GM23338 (cell line): Measurements from ENCODE around the gene SERPINA3. TPM values are rescaled to one million over a fixed set of nuclear protein-coding genes. Genes with fewer than 3 reads are reported as not detected.

Experiments used
- ATAC-seq: fragments of 200-7000 bp; cut with Tn5 transposase; 3 replicates; pipeline ENCODE4 v1.9.1; 2020
- DNase-seq: peaks from one replicate; pipeline ENCODE4 v3.0.0-alpha.2; 2015; ENCODE audit warnings: low spot score
- H2AFZ ChIP-seq: fragments of 200-600 bp; sonication (generic); 2 replicates; pipeline ENCODE4 v1.8.0; 2016; ENCODE audit warnings: antibody characterized with exemption, mild to moderate bottlenecking, moderate library complexity
- H3F3A ChIP-seq: fragments of 200-600 bp; sonication (generic); replicated peaks from 2 replicates; pipeline ENCODE4 v1.8.0; 2017; ENCODE audit warnings: antibody characterized with exemption, mixed run types, low read depth
- H3K27ac ChIP-seq: fragments of 200-600 bp; sonication (generic); 2 replicates; pipeline ENCODE4 v1.6.1; 2016; ENCODE audit warnings: low read depth
- H3K27me3 ChIP-seq: fragments of 200-600 bp; sonication (generic); 2 replicates; pipeline ENCODE4 v1.8.0; 2016; ENCODE audit warnings: mild to moderate bottlenecking, mixed run types, moderate library complexity; ENCODE audit not compliant: insufficient read depth
- H3K36me3 ChIP-seq: fragments of 200-600 bp; sonication (generic); 2 replicates; pipeline ENCODE4 v1.8.0; 2016; ENCODE audit warnings: mild to moderate bottlenecking; ENCODE audit not compliant: insufficient read depth
- H3K4me1 ChIP-seq: fragments of 200-600 bp; sonication (generic); 2 replicates; pipeline ENCODE4 v1.8.0; 2016; ENCODE audit warnings: mild to moderate bottlenecking, moderate library complexity; ENCODE audit not compliant: insufficient read depth
- H3K4me2 ChIP-seq: fragments of 200-600 bp; sonication (generic); 2 replicates; pipeline ENCODE4 v1.7.1; 2017; ENCODE audit warnings: mixed run types
- H3K4me3 ChIP-seq: fragments of 200-600 bp; sonication (generic); 2 replicates; pipeline ENCODE4 v1.6.1; 2016; ENCODE audit warnings: mixed run types
- H3K79me2 ChIP-seq: fragments of 200-600 bp; sonication (generic); replicated peaks from 2 replicates; pipeline ENCODE4 v1.8.0; 2017; ENCODE audit warnings: mild to moderate bottlenecking; ENCODE audit not compliant: insufficient read depth
- H3K9me2 ChIP-seq: fragments of 200-600 bp; sonication (generic); 2 replicates; pipeline ENCODE4 v1.8.0; 2017; ENCODE audit not compliant: insufficient read depth
- H4K20me1 ChIP-seq: fragments of 200-600 bp; sonication (generic); replicated peaks from 2 replicates; pipeline ENCODE4 v1.8.0; 2017; ENCODE audit warnings: mild to moderate bottlenecking; ENCODE audit not compliant: insufficient read depth
- H3K27ac Mint-ChIP-seq: 2 replicates; pipeline ENCODE4 v1.8.0; 2020; ENCODE audit warnings: inconsistent platforms, mild to moderate bottlenecking, moderate library complexity, mixed read lengths
- H3K27me3 Mint-ChIP-seq: 3 replicates; pipeline ENCODE4 v1.8.0; 2022; ENCODE audit warnings: low read depth, mild to moderate bottlenecking, moderate library complexity, mixed read lengths, inconsistent platforms; ENCODE audit not compliant: insufficient read depth, poor library complexity
- H3K36me3 Mint-ChIP-seq: 3 replicates; pipeline ENCODE4 v1.8.0; 2021; ENCODE audit warnings: low read depth, mild to moderate bottlenecking, inconsistent platforms, moderate library complexity, mixed read lengths
- H3K4me1 Mint-ChIP-seq: 3 replicates; pipeline ENCODE4 v1.8.0; 2020; ENCODE audit warnings: mild to moderate bottlenecking, inconsistent platforms, mixed read lengths
- H3K4me3 Mint-ChIP-seq: 3 replicates; pipeline ENCODE4 v1.8.0; 2021; ENCODE audit warnings: moderate library complexity, mild to moderate bottlenecking, inconsistent platforms, mixed read lengths
- H3K9me3 Mint-ChIP-seq: 3 replicates; pipeline ENCODE4 v1.8.0; 2020; ENCODE audit warnings: moderate library complexity, mild to moderate bottlenecking, inconsistent platforms, mixed read lengths
- CREB1 ChIP-seq: fragments of 250-450 bp; sonication (Bioruptor Pico); IDR thresholded peaks from 2 replicates; pipeline ENCODE4 v1.5.0; 2020; ENCODE audit warnings: low read depth, mild to moderate bottlenecking, moderate library complexity
- EZH2 ChIP-seq: fragments of 200-600 bp; sonication (generic); IDR thresholded peaks from one replicate; pipeline ENCODE4 v1.8.0; 2017; ENCODE audit warnings: antibody characterized with exemption, mild to moderate bottlenecking, low read depth; ENCODE audit not compliant: unreplicated experiment
- JUNB ChIP-seq: IDR thresholded peaks from one replicate; pipeline ENCODE4 v1.6.1; 2016; ENCODE audit warnings: antibody characterized with exemption; ENCODE audit not compliant: unreplicated experiment
- NANOG ChIP-seq: IDR thresholded peaks from 2 replicates; pipeline ENCODE4 v1.6.1; 2016; ENCODE audit warnings: antibody characterized with exemption, borderline replicate concordance
- POLR2AphosphoS5 ChIP-seq: IDR thresholded peaks from 2 replicates; pipeline ENCODE4 v1.6.1; 2016; ENCODE audit warnings: antibody characterized with exemption, low read depth
- STAT1 ChIP-seq: IDR thresholded peaks from one replicate; pipeline ENCODE4 v1.6.1; 2016; ENCODE audit warnings: antibody characterized with exemption; ENCODE audit not compliant: unreplicated experiment
- ZNF114 ChIP-seq: fragments of 250-450 bp; sonication (Bioruptor Pico); IDR thresholded peaks from 2 replicates; pipeline ENCODE4 v1.5.0; 2020; ENCODE audit warnings: mild to moderate bottlenecking, moderate library complexity
- ZNF331 ChIP-seq: fragments of 250-450 bp; sonication (Bioruptor Pico); IDR thresholded peaks from 2 replicates; pipeline ENCODE4 v1.5.0; 2020; ENCODE audit warnings: low read depth, mild to moderate bottlenecking, moderate library complexity
- polyA plus RNA-seq: library from polyadenylated mRNA; unstranded; fragments of >200 nt; fragmentation: Nextera tagmentation; extraction: Ambion mirVana; gene quantifications from 2 replicates; pipeline ENCODE4 v1.2.1, GENCODE V29; 2016
- total RNA-seq: library from RNA; depleted of rRNA; stranded (reverse); fragments of >200 nt; shearing (Covaris generic); gene quantifications from 2 replicates; pipeline ENCODE4 v1.2.3, GENCODE V29; 2014
- TF ChIP-seq, protein P1 (sequence below): fragments of 250-450 bp; sonication (Bioruptor Pico); IDR thresholded peaks from 2 replicates; pipeline ENCODE4 v1.5.0; 2020; ENCODE audit warnings: mild to moderate bottlenecking, moderate library complexity
- TF ChIP-seq, protein P2 (sequence below): IDR thresholded peaks from one replicate; pipeline ENCODE4 v1.6.1; 2018; ENCODE audit warnings: antibody characterized with exemption; ENCODE audit not compliant: unreplicated experiment
- TF ChIP-seq, protein P3 (sequence below): IDR thresholded peaks from 2 replicates; pipeline ENCODE4 v1.6.1; 2016; ENCODE audit warnings: antibody characterized with exemption

The SERPINA3 gene
- total and polyA plus RNA-seq, 2 experiments from 2014 or later = not detected

DNA sequence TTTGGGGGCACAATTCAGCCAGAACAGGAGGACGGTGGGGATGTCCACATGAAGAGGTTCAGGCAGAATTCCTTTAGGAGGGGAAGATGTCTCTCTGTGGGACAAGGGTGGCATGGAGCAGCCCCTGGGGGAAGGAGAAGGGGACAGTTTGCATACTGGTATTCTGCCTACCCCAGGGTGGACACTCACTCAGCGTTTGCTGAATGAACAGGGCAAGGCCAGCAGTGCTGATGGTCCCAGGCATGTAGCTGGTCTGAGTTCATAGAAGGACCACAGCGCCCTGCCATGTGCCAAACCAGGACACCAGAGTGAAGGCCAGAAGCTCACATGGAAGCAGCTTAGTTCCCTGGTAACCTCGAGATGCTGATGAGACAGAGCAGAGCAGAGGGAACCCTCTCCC, 25.6 kb upstream of the SERPINA3 start:
- Histone ChIP-seq H3F3A (no peaks in the 10 kb centered on the region), H3K9me2 (no peaks in the 10 kb centered on the region), H3K36me3 (no peaks in the 10 kb centered on the region), H3K79me2 (no peaks in the 10 kb centered on the region), H3K4me3 (no peak overlapping the region), H3K27ac (no peak overlapping the region), H3K4me2 (no peak overlapping the region), H2AFZ (no peak overlapping the region), H3K4me1 (no peaks in the 10 kb centered on the region), H4K20me1 (no peaks in the 10 kb centered on the region), H3K27me3 (no peaks in the 10 kb centered on the region)
- H3K9me3 Mint-ChIP-seq = peaks cover 24% of the 10 kb centered on the region
- no peak overlapping the region for H3K4me3 Mint-ChIP-seq
- H3K27ac Mint-ChIP-seq = no peak overlapping the region
- H3K27me3 Mint-ChIP-seq = peaks cover 9% of the 10 kb centered on the region
- no peak for DNase-seq
- TF ChIP-seq, protein P1, sequence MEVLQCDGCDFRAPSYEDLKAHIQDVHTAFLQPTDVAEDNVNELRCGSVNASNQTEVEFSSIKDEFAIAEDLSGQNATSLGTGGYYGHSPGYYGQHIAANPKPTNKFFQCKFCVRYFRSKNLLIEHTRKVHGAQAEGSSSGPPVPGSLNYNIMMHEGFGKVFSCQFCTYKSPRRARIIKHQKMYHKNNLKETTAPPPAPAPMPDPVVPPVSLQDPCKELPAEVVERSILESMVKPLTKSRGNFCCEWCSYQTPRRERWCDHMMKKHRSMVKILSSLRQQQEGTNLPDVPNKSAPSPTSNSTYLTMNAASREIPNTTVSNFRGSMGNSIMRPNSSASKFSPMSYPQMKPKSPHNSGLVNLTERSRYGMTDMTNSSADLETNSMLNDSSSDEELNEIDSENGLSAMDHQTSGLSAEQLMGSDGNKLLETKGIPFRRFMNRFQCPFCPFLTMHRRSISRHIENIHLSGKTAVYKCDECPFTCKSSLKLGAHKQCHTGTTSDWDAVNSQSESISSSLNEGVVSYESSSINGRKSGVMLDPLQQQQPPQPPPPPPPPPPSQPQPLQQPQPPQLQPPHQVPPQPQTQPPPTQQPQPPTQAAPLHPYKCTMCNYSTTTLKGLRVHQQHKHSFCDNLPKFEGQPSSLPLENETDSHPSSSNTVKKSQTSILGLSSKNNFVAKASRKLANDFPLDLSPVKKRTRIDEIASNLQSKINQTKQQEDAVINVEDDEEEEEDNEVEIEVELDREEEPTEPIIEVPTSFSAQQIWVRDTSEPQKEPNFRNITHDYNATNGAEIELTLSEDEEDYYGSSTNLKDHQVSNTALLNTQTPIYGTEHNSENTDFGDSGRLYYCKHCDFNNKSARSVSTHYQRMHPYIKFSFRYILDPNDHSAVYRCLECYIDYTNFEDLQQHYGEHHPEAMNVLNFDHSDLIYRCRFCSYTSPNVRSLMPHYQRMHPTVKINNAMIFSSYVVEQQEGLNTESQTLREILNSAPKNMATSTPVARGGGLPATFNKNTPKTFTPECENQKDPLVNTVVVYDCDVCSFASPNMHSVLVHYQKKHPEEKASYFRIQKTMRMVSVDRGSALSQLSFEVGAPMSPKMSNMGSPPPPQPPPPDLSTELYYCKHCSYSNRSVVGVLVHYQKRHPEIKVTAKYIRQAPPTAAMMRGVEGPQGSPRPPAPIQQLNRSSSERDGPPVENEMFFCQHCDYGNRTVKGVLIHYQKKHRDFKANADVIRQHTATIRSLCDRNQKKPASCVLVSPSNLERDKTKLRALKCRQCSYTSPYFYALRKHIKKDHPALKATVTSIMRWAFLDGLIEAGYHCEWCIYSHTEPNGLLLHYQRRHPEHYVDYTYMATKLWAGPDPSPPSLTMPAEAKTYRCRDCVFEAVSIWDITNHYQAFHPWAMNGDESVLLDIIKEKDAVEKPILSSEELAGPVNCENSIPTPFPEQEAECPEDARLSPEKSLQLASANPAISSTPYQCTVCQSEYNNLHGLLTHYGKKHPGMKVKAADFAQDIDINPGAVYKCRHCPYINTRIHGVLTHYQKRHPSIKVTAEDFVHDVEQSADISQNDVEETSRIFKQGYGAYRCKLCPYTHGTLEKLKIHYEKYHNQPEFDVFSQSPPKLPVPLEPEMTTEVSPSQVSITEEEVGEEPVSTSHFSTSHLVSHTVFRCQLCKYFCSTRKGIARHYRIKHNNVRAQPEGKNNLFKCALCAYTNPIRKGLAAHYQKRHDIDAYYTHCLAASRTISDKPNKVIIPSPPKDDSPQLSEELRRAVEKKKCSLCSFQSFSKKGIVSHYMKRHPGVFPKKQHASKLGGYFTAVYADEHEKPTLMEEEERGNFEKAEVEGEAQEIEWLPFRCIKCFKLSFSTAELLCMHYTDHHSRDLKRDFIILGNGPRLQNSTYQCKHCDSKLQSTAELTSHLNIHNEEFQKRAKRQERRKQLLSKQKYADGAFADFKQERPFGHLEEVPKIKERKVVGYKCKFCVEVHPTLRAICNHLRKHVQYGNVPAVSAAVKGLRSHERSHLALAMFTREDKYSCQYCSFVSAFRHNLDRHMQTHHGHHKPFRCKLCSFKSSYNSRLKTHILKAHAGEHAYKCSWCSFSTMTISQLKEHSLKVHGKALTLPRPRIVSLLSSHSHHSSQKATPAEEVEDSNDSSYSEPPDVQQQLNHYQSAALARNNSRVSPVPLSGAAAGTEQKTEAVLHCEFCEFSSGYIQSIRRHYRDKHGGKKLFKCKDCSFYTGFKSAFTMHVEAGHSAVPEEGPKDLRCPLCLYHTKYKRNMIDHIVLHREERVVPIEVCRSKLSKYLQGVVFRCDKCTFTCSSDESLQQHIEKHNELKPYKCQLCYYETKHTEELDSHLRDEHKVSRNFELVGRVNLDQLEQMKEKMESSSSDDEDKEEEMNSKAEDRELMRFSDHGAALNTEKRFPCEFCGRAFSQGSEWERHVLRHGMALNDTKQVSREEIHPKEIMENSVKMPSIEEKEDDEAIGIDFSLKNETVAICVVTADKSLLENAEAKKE (CRISPR knock-in tag) = no peak
- TF ChIP-seq ZNF331 (CRISPR knock-in tag) = no peak
- peaks cover 13% of the 10 kb centered on the region; the same call in 2 of the 3 replicates for H3K36me3 Mint-ChIP-seq
- no peak for ATAC-seq
- peaks cover 4% of the 10 kb centered on the region; the same call in 1 of the 3 replicates for H3K4me1 Mint-ChIP-seq

DNA sequence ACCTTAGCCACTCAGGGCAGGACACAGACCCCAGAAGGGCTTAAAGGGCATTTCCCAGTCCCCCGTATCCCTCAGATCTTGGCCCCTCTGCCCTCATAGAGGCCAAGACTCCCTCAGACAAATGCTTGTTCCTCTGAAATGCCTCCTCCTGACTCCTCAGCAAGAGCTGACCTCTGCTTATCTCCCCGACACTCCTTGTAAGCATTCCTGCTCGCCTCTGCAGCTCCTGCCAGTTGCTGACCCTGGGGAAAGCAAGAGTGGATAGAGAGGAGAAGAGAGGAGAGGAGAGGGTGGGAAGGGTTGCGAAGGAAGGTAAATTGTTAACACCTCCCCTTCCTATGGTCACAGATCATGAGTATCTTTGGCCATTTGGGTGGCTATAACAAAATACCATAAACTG, 23.9 kb upstream of the SERPINA3 start:
- no peak overlapping the region for H2AFZ ChIP-seq
- no peaks in the 10 kb centered on the region for H3F3A ChIP-seq
- peaks cover 2% of the 10 kb centered on the region; the same call in 1 of the 3 replicates for H3K4me1 Mint-ChIP-seq
- peaks cover 13% of the 10 kb centered on the region; the same call in 2 of the 3 replicates for H3K36me3 Mint-ChIP-seq
- H3K27ac Mint-ChIP-seq = no peak overlapping the region
- H3K9me3 Mint-ChIP-seq = peaks cover 19% of the 10 kb centered on the region
- no peaks in the 10 kb centered on the region for H3K9me2 ChIP-seq
- no peaks in the 10 kb centered on the region for H4K20me1 ChIP-seq
- H3K27me3 ChIP-seq = no peaks in the 10 kb centered on the region
- H3K27ac ChIP-seq = no peak overlapping the region
- H3K4me2 ChIP-seq = no peak overlapping the region
- H3K36me3 ChIP-seq = no peaks in the 10 kb centered on the region
- ATAC-seq (no peak), DNase-seq (no peak)
- no peak overlapping the region for H3K4me3 Mint-ChIP-seq
- H3K27me3 Mint-ChIP-seq = peaks cover 7% of the 10 kb centered on the region
- H3K79me2 ChIP-seq = no peaks in the 10 kb centered on the region
- no peak overlapping the region for H3K4me3 ChIP-seq
- no peaks in the 10 kb centered on the region for H3K4me1 ChIP-seq
- TF ChIP-seq, protein P2, sequence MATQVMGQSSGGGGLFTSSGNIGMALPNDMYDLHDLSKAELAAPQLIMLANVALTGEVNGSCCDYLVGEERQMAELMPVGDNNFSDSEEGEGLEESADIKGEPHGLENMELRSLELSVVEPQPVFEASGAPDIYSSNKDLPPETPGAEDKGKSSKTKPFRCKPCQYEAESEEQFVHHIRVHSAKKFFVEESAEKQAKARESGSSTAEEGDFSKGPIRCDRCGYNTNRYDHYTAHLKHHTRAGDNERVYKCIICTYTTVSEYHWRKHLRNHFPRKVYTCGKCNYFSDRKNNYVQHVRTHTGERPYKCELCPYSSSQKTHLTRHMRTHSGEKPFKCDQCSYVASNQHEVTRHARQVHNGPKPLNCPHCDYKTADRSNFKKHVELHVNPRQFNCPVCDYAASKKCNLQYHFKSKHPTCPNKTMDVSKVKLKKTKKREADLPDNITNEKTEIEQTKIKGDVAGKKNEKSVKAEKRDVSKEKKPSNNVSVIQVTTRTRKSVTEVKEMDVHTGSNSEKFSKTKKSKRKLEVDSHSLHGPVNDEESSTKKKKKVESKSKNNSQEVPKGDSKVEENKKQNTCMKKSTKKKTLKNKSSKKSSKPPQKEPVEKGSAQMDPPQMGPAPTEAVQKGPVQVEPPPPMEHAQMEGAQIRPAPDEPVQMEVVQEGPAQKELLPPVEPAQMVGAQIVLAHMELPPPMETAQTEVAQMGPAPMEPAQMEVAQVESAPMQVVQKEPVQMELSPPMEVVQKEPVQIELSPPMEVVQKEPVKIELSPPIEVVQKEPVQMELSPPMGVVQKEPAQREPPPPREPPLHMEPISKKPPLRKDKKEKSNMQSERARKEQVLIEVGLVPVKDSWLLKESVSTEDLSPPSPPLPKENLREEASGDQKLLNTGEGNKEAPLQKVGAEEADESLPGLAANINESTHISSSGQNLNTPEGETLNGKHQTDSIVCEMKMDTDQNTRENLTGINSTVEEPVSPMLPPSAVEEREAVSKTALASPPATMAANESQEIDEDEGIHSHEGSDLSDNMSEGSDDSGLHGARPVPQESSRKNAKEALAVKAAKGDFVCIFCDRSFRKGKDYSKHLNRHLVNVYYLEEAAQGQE = no peak
- no peak for TF ChIP-seq EZH2
- no peak for TF ChIP-seq NANOG
- TF ChIP-seq, protein P3, sequence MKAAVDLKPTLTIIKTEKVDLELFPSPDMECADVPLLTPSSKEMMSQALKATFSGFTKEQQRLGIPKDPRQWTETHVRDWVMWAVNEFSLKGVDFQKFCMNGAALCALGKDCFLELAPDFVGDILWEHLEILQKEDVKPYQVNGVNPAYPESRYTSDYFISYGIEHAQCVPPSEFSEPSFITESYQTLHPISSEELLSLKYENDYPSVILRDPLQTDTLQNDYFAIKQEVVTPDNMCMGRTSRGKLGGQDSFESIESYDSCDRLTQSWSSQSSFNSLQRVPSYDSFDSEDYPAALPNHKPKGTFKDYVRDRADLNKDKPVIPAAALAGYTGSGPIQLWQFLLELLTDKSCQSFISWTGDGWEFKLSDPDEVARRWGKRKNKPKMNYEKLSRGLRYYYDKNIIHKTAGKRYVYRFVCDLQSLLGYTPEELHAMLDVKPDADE = no peak
- TF ChIP-seq POLR2AphosphoS5 = no peak
- no peak for TF ChIP-seq ZNF114 (CRISPR knock-in tag)
- TF ChIP-seq ZNF331 (CRISPR knock-in tag) = no peak
- TF ChIP-seq CREB1 (CRISPR knock-in tag) = no peak
- no peak for TF ChIP-seq JUNB
- no peak for TF ChIP-seq STAT1
